LNCAP (cell line): Measurements from ENCODE around the gene HBB.

ENCODE experiments used
- CTCF ChIP-seq: fragments of 450-650 bp; IDR thresholded peaks from 2 replicates; pipeline ENCODE4 v1.5.1; 2017; ENCODE audit warnings: mild to moderate bottlenecking

Gene HBB

GRCh38 chr11:5188201-5188600 is 38.7 kb downstream of the HBB start:
- TF ChIP-seq CTCF, result no peak

DNA sequence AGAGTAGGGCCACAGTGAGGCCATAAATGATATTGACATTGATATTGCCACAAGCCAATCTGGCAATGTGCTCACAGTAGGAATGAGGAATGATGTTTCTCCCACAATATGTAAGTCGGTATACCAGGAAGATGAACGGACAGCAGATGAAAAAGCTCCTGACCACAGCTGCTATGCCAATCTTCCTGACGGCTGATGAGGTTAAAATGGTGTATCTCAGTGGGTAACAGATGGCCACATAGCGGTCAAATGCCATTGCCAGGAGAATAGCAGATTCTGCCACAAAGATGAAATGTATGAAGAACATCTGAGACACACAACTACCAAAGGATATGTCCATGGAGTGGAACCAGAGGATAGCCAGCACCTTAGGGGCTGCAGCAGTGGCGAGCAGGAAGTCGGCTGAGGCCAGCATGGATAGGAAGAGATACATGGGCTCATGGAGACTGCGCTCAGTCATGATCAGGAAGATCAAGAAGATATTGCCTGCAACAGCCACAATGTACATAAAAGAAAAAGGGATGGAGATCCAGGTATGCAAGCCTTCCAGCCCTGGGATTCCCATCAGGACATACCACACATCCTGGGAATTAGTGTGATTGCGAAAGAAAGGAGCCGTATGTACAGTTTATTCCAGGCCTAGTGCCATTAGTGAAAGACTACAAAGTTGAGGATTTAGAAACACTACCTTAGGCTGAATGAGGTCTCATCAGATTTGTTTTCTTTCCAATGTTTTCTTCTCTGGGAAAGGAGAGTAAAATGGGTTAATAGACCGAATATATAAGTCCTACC is 48.6 kb downstream of the HBB start:
- no peak for TF ChIP-seq CTCF
